OCI-LY7 (cell line): ENCODE results near the gene ARAP3. TPM values are rescaled to one million over a fixed set of nuclear protein-coding genes. Genes with fewer than 3 reads are reported as not detected.

Experiments used
- BruUV-seq: library from RNA; stranded (reverse); fragments of 400-500 nt; replicated peaks from 2 replicates; lab custom pipeline; 2021; lab: Mats Ljungman, UMichigan
- CTCF ChIA-PET: fragments of 300-600 bp; sonication (Branson Sonifier 250); formaldehyde crosslinking; loops from one replicate; lab custom pipeline; 2022; ENCODE audit warnings: antibody characterized with exemption; ENCODE audit not compliant: unreplicated experiment; lab: Charles Lee
- POLR2A ChIA-PET: fragments of 300-600 bp; sonication (Branson Sonifier 250); formaldehyde crosslinking; loops from one replicate; lab custom pipeline; 2022; ENCODE audit warnings: antibody characterized with exemption; lab: Charles Lee
- DNase-seq: peaks from one replicate; pipeline ENCODE4 v3.0.0-alpha.2; 2015; ENCODE audit warnings: low spot score
- H2AFZ ChIP-seq: fragments of 200-600 bp; sonication (generic), shearing (Covaris generic); 2 replicates; pipeline ENCODE4 v1.6.1; 2014; ENCODE audit warnings: mild to moderate bottlenecking, antibody characterized with exemption, low read length, moderate library complexity
- H3K27ac ChIP-seq: fragments of 200-600 bp; sonication (generic); 2 replicates; pipeline ENCODE4 v1.5.1; 2014; ENCODE audit warnings: mixed run types, low read depth, mild to moderate bottlenecking, moderate library complexity, low read length, inconsistent platforms; ENCODE audit not compliant: poor library complexity, severe bottlenecking
- H3K36me3 ChIP-seq: fragments of 200-600 bp; sonication (generic); 2 replicates; pipeline ENCODE4 v1.6.1; 2014; ENCODE audit warnings: mild to moderate bottlenecking, antibody characterized with exemption, low read length, moderate library complexity, mixed read lengths; ENCODE audit not compliant: insufficient read depth
- H3K4me1 ChIP-seq: fragments of 200-600 bp; sonication (generic); 2 replicates; pipeline ENCODE4 v1.5.1; 2014; ENCODE audit warnings: mild to moderate bottlenecking, low read length; ENCODE audit not compliant: insufficient read depth, poor library complexity, severe bottlenecking
- H3K4me2 ChIP-seq: fragments of 200-600 bp; sonication (generic); 2 replicates; pipeline ENCODE4 v1.6.1; 2014; ENCODE audit warnings: mild to moderate bottlenecking, low read length
- H3K4me3 ChIP-seq: fragments of 200-600 bp; sonication (generic); 2 replicates; pipeline ENCODE4 v1.5.1; 2014; ENCODE audit warnings: mild to moderate bottlenecking, low read depth, low read length; ENCODE audit not compliant: poor library complexity, severe bottlenecking
- H3K79me2 ChIP-seq: fragments of 200-600 bp; sonication (generic); 2 replicates; pipeline ENCODE4 v1.6.1; 2016; ENCODE audit warnings: low read depth, mild to moderate bottlenecking, low read length, moderate library complexity, mixed read lengths; ENCODE audit not compliant: insufficient read depth
- H3K9me2 ChIP-seq: fragments of 200-600 bp; sonication (generic); 2 replicates; pipeline ENCODE4 v1.6.1; 2016; ENCODE audit warnings: mild to moderate bottlenecking, low read length, mixed read lengths; ENCODE audit not compliant: insufficient read depth
- H3K9me3 ChIP-seq: fragments of 200-600 bp; sonication (generic); 2 replicates; pipeline ENCODE4 v1.6.1; 2014; ENCODE audit warnings: mild to moderate bottlenecking, mixed run types, low read length, mixed read lengths
- H4K20me1 ChIP-seq: fragments of 200-600 bp; sonication (generic); 2 replicates; pipeline ENCODE4 v1.6.1; 2014; ENCODE audit warnings: mild to moderate bottlenecking, antibody characterized with exemption, low read length, moderate library complexity, mixed read lengths; ENCODE audit not compliant: insufficient read depth
- CTCF ChIP-seq: fragments of 200-600 bp; sonication (generic); conservative IDR thresholded peaks from 2 replicates; pipeline ENCODE4 v1.5.1; 2014; ENCODE audit warnings: mild to moderate bottlenecking, antibody characterized with exemption, low read length, moderate library complexity, mixed read lengths
- EZH2phosphoT487 ChIP-seq: fragments of 200-600 bp; sonication (generic); IDR thresholded peaks from 2 replicates; pipeline ENCODE4 v1.6.1; 2018; ENCODE audit warnings: low read depth, borderline replicate concordance, mild to moderate bottlenecking, mixed run types, antibody characterized with exemption, low read length, moderate library complexity, mixed read lengths
- intact Hi-C: fragments of 100-400 bp; cut with micrococcal nuclease; formaldehyde crosslinking; loops from one replicate; pipeline ENCODE4 v1.10.0; 2022; ENCODE audit not compliant: unreplicated experiment
- total RNA-seq, 2 experiments: library from RNA; depleted of rRNA in 1 of 2; stranded (reverse); fragments of >200 nt in 1 of 2; shearing (Covaris generic) in 1 of 2; gene quantifications; 2 replicates each; pipeline ENCODE4 v1.2.3, GENCODE V29; 2014 to 2022

The ARAP3 gene
- total RNA-seq, 2 experiments from 2014 or later = not detected

DNA sequence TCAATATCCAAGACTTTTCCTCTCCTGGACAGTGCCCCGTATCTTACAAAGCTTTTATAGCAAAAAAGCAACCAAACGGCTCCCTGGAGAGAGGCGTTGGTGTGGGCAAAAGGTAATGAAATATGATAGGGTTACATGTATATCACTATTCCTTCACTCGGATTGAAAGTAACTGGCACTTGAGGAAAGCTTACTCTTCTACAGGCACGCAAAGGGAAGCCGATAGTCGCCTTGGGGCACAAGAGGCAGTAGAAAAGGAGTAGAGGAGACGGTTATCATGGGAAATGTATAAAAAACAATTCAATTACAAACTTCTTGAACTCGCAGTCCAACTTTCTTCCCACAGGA is 64.4 kb downstream of the ARAP3 start:
- Histone ChIP-seq H3K9me2 (no peaks in the 10 kb centered on the region), H3K4me1 (peaks cover 54% of the 10 kb centered on the region), H3K27ac (peak overlapping the region; percentile 63), H4K20me1 (peaks cover 19% of the 10 kb centered on the region; the same call in 1 of the 2 replicates), H3K9me3 (no peaks in the 10 kb centered on the region), H3K4me2 (peak overlapping the region; percentile 89), H3K36me3 (peaks cover 55% of the 10 kb centered on the region), H2AFZ (peak overlapping the region; percentile 53; the same call in 1 of the 2 replicates), H3K79me2 (peaks cover 55% of the 10 kb centered on the region), H3K4me3 (peak overlapping the region; percentile 98)
- intact Hi-C loops = loop anchor here (5.0 to 10.0 kb wide), 3 partner anchors 35 to 103 kb away; no protein-coding TSS in a partner anchor
- ChIA-PET CTCF (interaction anchor here (1.2 to 2.3 kb wide), 2 partner anchors 11 to 26 kb away, joined by 3 to 10 read pairs; no protein-coding TSS in a partner anchor), POLR2A (interaction anchor here (0.9 to 5.0 kb wide), 7 partner anchors 8 to 25 kb away, joined by 3 to 50 read pairs (median 7); partner anchors contain the start of genes HDAC3 and RELL2)
- TSS peak; percentile 58 for BruUV-seq
- TF ChIP-seq CTCF (no peak), EZH2phosphoT487 (no peak)
- DNase-seq = no peak

DNA sequence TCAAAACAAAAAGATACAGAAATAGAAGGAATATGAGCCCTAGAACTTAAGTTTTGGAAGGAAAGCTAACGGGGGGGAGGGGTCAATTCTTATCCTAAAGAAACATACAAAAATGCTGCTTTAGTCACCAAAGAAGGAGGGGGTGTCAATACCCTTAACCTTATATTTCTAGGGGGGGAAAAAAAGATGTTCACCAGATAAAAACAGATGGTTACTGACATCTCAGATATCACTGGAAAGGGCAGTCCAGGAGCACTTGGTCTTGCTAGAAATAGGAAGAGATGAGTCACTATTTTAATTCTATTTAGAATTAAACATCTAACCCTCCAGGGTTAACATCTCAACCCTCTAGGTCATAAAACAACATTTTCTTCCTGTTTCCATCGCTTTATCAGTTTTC is 64.9 kb downstream of the ARAP3 start:
- Histone ChIP-seq H3K79me2 (peaks cover 60% of the 10 kb centered on the region), H4K20me1 (peaks cover 19% of the 10 kb centered on the region; the same call in 1 of the 2 replicates), H3K4me3 (peak overlapping the region; percentile 98), H3K9me2 (no peaks in the 10 kb centered on the region), H3K9me3 (no peaks in the 10 kb centered on the region), H2AFZ (no peak overlapping the region), H3K27ac (no peak overlapping the region), H3K4me2 (peak overlapping the region; percentile 89), H3K4me1 (peaks cover 52% of the 10 kb centered on the region), H3K36me3 (peaks cover 54% of the 10 kb centered on the region)
- TF ChIP-seq CTCF (no peak), EZH2phosphoT487 (no peak)
- intact Hi-C loops = loop anchor here (5.0 to 10.0 kb wide), 3 partner anchors 35 to 102 kb away; no protein-coding TSS in a partner anchor
- no TSS peak for BruUV-seq
- DNase-seq = no peak
- CTCF ChIA-PET = interaction anchor here (1.2 to 2.3 kb wide), 2 partner anchors 11 to 25 kb away, joined by 3 to 10 read pairs; no protein-coding TSS in a partner anchor
- POLR2A ChIA-PET = interaction anchor here (0.6 to 5.0 kb wide), 11 partner anchors 9 to 297 kb away, joined by 3 to 50 read pairs (median 6); partner anchors contain the start of genes HDAC3 and RELL2
